Right cardiac atrium (tissue), 5 donors: Measurements from ENCODE around the gene NEK4. TPM values are rescaled to one million over a fixed set of nuclear protein-coding genes. Genes with fewer than 3 reads are reported as not detected.
A peak's percentile ranks its signal among the peaks of the same experiment; 100 is the strongest.
"Not testable (repeated sequence)": the region's sequence is repeated elsewhere in the genome, so short reads cannot be mapped to it uniquely, and the experiment has no call there.

Source experiments
- ATAC-seq, 2 donors: fragments of 200-7000 bp; cut with Tn5 transposase; one replicate each; pipeline versions ENCODE4 v1.8.0 to v1.9.1; 2020; ENCODE audit warnings: moderate library complexity in 2 of 2, mild to moderate bottlenecking in 1 of 2
- DNase-seq, 3 donors: peaks; one replicate each; pipeline ENCODE4 v3.0.0-alpha.2; 2020
- H3K27ac ChIP-seq: one replicate; pipeline ENCODE4 v1.5.1; 2013; ENCODE audit warnings: mild to moderate bottlenecking, low read length, control low read depth, moderate library complexity
- H3K27me3 ChIP-seq: one replicate; pipeline ENCODE4 v1.6.1; 2013; ENCODE audit not compliant: control insufficient read depth, insufficient read depth
- H3K4me1 ChIP-seq: one replicate; pipeline ENCODE4 v1.6.1; 2013; ENCODE audit warnings: low read length; ENCODE audit not compliant: control insufficient read depth, insufficient read depth
- H3K4me3 ChIP-seq: one replicate; pipeline ENCODE4 v1.5.1; 2013; ENCODE audit warnings: low read length, control low read depth
- H3K9me3 ChIP-seq: one replicate; pipeline ENCODE4 v1.6.1; 2013; ENCODE audit warnings: low read length; ENCODE audit not compliant: control insufficient read depth
- WGBS: extraction: QIAGEN DNeasy Blood & Tissue Kit; methylation state at CpG from one replicate; pipeline ENCODE4 v1.1.7; 2013; 5-methylcytosine and 5-hydroxymethylcytosine counted together
- intact Hi-C, 4 donors: fragments of 100-400 bp; cut with DNase I; formaldehyde crosslinking; loops; one replicate each; pipeline versions ENCODE4 v1.11.0 to v1.14.0; 2022 to 2023
- polyA plus RNA-seq: library from polyadenylated mRNA; stranded (reverse); fragments of 200-250 nt; gene quantifications from one replicate; pipeline ENCODE4 v1.2.3, GENCODE V29; 2013
- total RNA-seq, 4 donors: library from RNA; stranded (reverse); fragmentation: NEBNext Ultra II Directional; extraction: Animal tissue kit (Norgen Biotek cat#: 25700); gene quantifications; one replicate each; pipeline ENCODE4 v1.2.1, GENCODE V29; 2021
- donor health status: healthy with polysubstance abuse.
- donor health status: DM: no; HTN: yes; CAD: no.
- donor health status: DM: no; HTN: no; CAD: no.
- donor health status: DM: no; HTN: yes; CAD: no; lungs with severe emphysema.
- donor health status: DM: yes; HTN: yes; CAD: no.

The NEK4 gene
- total and polyA plus RNA-seq, 5 donors, result 4.5 to 18.2 (median 17.1) TPM

DNA sequence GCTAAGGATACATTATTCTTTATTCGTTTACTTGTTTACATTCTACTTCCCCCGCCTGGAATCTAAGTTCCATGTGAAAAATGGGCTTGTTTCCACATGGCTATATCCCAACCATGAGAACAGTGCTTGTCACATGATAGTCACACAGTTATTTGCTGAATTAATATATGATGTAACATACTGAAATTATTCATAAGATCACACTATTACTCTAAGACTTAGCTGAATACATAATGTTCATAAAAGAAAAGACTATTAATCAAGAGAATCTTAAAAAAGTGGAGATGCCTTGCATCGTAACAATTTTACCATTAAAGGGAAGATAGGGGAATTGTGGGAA lies 91.6 kb downstream of the NEK4 start:
- H3K4me1 ChIP-seq, result peaks cover 2% of the 10 kb centered on the region
- H3K27ac ChIP-seq, result no peak overlapping the region
- ATAC-seq, result no peak

DNA sequence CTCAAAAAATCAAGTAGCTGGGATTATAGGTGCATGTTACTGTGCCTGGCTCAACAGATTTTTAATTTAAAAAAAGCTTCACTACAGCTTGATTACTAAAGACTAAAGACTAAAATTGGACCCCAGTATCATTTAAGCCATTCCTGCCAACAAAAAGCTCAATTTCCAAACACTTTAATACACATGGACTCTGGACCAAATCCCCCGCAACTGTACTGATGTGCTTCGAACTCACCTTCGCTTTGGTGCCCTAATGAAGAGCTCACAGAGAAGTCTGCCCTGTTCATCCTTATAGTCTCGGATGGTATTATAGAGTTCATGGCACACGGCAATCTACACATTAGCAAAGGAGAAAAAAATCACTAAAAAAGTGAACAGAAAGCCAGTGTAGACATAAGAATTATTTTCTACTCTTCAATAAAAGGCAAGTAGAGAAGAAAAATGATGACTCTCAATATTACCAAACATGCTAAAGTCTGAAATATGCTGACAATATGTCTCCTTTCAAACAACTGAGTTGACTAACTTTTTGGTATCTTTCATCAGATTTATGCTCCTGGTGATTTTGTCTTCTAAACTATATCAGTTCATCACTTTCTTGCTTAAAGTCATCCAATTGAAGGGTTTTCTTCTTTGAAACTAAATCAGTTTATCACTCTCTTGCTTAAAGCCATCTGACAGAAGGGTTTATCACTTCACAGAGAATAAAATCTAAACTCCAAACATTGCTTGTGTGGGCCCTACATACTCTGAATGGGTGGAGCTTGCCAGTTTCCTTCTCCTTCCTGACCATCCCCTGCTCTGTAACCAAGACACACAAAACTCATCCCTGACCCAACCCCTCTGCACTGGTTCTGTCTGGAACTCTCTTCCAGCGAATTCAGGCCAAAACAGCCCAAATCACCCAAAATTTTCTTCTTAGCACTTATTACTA lies 92.2 kb downstream of the NEK4 start:
- no peak overlapping the region for H3K27ac ChIP-seq
- H3K4me1 ChIP-seq, result peaks cover 2% of the 10 kb centered on the region
- H3K4me3 ChIP-seq, result no peak overlapping the region
- DNase-seq (no peak), ATAC-seq (no peak)
- intact Hi-C loops, result loop anchor here in 1 of 4 donors (10.0 kb wide), 1 partner anchor 254 kb away; no protein-coding TSS in a partner anchor
- 96% methylated on average over 6 of the region's 6 CpGs for WGBS
- H3K9me3 ChIP-seq, result no peaks in the 10 kb centered on the region
- H3K27me3 ChIP-seq, result no peaks in the 10 kb centered on the region

More for the DNA sequence above, 91.6 kb downstream of the NEK4 start:
- H3K4me3 ChIP-seq, result no peak overlapping the region
- no peaks in the 10 kb centered on the region for H3K9me3 ChIP-seq
- 87% methylated on average over 3 of the region's 3 CpGs for WGBS
- DNase-seq, result no peak
- intact Hi-C loops, result loop anchor here in 1 of 4 donors (10.0 kb wide), 1 partner anchor 254 kb away; no protein-coding TSS in a partner anchor
- no peaks in the 10 kb centered on the region for H3K27me3 ChIP-seq

DNA sequence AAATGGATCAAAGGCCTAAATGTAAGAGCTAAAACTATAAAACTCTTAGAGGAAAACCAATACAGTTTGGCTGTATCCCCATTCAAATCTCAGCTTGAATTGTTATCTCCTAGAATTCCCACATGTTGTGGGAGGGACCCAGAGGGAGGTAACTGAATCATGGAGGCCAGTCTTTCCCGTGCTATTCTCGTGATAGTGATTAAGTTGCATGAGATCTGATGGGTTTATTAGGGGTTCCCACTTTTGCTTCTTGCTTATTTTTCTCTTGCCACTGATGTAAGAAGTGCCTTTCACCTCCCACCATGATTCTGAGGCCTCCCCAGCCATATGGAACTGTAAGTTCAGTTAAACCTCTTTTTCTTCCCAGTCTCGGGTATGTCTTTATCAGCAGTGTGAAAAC lies 94.5 kb downstream of the NEK4 start:
- H3K27me3 ChIP-seq, ATAC-seq, H3K4me1 ChIP-seq, H3K4me3 ChIP-seq, DNase-seq, H3K27ac ChIP-seq, H3K9me3 ChIP-seq: not testable (repeated sequence)
- WGBS, result 53% methylated on average over 3 of the region's 3 CpGs
- intact Hi-C loops, result loop anchor here in 1 of 4 donors (10.0 kb wide), 1 partner anchor 251 kb away; no protein-coding TSS in a partner anchor

DNA sequence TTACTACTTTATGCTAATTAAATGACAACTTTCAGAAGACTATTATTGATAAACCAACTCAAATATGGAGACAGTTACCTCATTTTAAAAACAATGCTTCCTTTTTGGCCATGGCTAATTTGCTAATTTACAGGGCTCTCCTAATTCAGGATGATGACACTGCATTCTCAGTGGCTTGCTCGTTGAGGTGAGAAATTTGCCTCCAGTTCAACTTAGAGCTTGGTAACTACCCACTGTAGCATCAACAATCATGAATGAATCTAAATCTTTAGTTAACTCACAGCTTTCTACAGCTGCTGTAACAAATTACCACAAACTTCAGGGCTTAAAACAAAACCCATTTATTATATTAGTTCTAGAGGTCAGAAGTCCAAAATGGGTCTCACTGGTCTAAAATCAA lies 99.1 kb downstream of the NEK4 start:
- Histone ChIP-seq H3K27ac (no peak overlapping the region), H3K4me3 (no peak overlapping the region), H3K27me3 (no peaks in the 10 kb centered on the region), H3K4me1 (peaks cover 6% of the 10 kb centered on the region), H3K9me3 (no peaks in the 10 kb centered on the region)
- whole genome bisulfite sequencing, result 49% methylated on average over 1 of the region's 1 CpG
- DNase-seq (no peak), ATAC-seq (no peak)
- intact Hi-C loops, result loop anchor here in 1 of 4 donors (10.0 kb wide), 1 partner anchor 247 kb away; no protein-coding TSS in a partner anchor

DNA sequence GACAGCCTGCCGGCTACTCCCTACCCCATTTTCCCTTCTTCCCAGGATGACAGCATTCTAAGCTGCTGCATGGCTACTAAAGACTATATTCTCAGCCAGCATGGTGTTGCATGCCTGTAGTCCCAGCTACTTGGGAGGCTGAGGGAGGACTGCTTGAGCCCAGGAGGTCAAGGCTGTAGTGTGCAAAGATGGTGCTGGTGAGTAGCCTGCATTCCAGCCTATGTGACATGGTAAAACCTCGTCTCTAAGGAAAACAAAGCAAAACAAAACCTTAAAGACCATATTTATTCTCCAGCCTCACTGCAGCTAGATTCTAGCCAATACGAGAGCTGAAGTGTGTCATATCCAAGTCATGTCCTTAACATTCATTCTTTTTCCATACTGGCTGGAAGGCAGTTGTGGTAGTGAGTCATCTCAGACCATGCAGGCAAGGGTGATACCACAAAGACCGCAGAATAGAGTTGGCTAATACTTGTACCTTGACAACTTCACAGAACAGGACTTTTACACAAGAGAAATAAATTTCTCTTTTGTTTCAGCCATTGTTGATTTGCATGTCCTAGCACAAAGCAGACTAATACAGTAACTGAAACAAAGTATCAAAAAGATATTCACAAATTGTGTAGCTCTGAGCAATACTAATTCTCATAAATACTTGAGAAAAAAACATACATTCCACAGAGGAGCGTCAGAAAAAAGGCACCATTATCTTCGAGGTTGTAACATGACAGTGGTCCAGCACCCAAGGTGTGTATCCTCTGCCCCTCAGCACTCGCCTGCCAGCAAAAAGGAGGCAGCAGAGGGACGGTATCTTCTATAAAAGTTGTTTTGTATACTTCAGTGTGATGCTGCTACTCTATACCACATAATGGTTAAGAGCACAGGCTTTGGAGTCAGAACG lies 99.9 kb downstream of the NEK4 start:
- peak; percentile 84 to 95 for ATAC-seq
- H3K4me1 ChIP-seq, result peaks cover 6% of the 10 kb centered on the region
- no peak overlapping the region for H3K4me3 ChIP-seq
- WGBS, result 70% methylated on average over 9 of the region's 9 CpGs
- H3K27me3 ChIP-seq, result no peaks in the 10 kb centered on the region
- H3K9me3 ChIP-seq, result no peaks in the 10 kb centered on the region
- no peak for DNase-seq
- intact Hi-C loops, result loop anchor here in 1 of 4 donors (10.0 kb wide), 1 partner anchor 246 kb away; no protein-coding TSS in a partner anchor
- peak overlapping the region; percentile 83 for H3K27ac ChIP-seq

DNA sequence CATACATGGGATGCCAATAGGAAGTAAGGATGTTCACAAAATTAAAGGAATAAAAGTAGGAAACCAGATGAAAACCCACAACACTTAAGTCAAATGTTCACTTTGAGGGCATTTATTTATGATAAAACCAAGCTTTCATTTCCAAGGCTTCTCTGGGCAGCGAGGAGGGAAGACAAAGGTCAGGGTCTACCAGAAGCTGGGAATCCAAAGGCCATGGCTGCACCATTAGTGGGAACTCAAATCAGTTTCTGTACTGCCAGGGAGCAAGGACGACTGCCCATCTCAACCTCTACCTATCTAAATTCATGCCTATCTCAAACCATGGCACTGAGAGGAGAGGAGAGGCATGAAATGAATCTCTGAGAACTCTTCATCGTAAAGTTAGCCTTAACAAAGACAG lies 107.6 kb downstream of the NEK4 start:
- H3K4me1 ChIP-seq, result no peaks in the 10 kb centered on the region
- no peak for DNase-seq
- intact Hi-C loops, result no loop called here
- H3K9me3 ChIP-seq, result no peaks in the 10 kb centered on the region
- ATAC-seq, result no peak
- no peak overlapping the region for H3K27ac ChIP-seq
- no peak overlapping the region for H3K4me3 ChIP-seq
- WGBS, result 91% methylated on average over 3 of the region's 3 CpGs
- no peaks in the 10 kb centered on the region for H3K27me3 ChIP-seq

DNA sequence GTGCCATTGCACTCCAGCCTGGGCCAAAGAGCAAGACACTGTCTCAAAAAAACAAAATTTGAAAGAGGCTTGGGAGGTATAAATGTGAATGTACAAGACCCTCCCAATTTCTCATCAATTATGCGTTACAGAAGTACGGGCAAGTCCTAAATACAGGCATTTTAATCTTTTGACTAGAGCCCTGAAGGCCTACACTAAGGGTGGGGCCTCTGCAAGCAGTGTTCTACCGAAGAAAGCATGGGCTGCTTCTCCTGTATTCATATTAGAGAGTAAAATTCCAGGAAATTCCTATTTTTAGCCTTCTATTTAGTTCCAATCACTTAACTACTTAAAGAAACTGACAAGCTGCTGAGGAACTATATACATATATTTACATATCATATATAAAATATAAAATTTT lies 110.7 kb downstream of the NEK4 start:
- ATAC-seq, result no peak

More for the DNA sequence above, 110.7 kb downstream of the NEK4 start:
- DNase-seq, result no peak
- Histone ChIP-seq H3K27ac (no peak overlapping the region), H3K4me3 (no peak overlapping the region), H3K27me3 (no peaks in the 10 kb centered on the region), H3K9me3 (no peaks in the 10 kb centered on the region), H3K4me1 (no peaks in the 10 kb centered on the region)
- 58% methylated on average over 3 of the region's 3 CpGs for WGBS
- intact Hi-C loops, result no loop called here

Other genes starting within 250 kb of the NEK4 start
- gene NT5DC2, start 237.1 kb downstream of the NEK4 start, total RNA-seq, result 100 to 1,000 TPM; 123 to 223 (median 154) TPM
- 322 TPM for gene NT5DC2, start 237.1 kb downstream of the NEK4 start, polyA plus RNA-seq
- 10 to 100 TPM; 52.4 to 64.2 (median 62.4) TPM for gene UQCC5, start 234.3 kb downstream of the NEK4 start, total RNA-seq
- gene UQCC5, start 234.3 kb downstream of the NEK4 start, polyA plus RNA-seq, result 97.3 TPM
- 10 to 100 TPM; 51.4 to 56.8 (median 55.6) TPM for gene PBRM1, start 85.0 kb downstream of the NEK4 start, total RNA-seq
- gene PBRM1, start 85.0 kb downstream of the NEK4 start, polyA plus RNA-seq, result 10.0 TPM
- gene GNL3, start 84.9 kb downstream of the NEK4 start, total RNA-seq, result 10 to 100 TPM; 25.2 to 43.9 (median 29.1) TPM
- gene GNL3, start 84.9 kb downstream of the NEK4 start, polyA plus RNA-seq, result 27.7 TPM
- 10 to 100 TPM; 35.6 to 41.8 (median 41.0) TPM for gene GLT8D1, start 65.1 kb downstream of the NEK4 start, total RNA-seq
- 32.9 TPM for gene GLT8D1, start 65.1 kb downstream of the NEK4 start, polyA plus RNA-seq
- gene SPCS1, start 64.8 kb downstream of the NEK4 start, total RNA-seq, result 10 to 100 TPM; 78.9 to 81.8 (median 79.9) TPM
- 132 TPM for gene SPCS1, start 64.8 kb downstream of the NEK4 start, polyA plus RNA-seq
- gene ITIH1, start 6.7 kb upstream of the NEK4 start, total RNA-seq, result not detected
- 0.18 TPM for gene ITIH1, start 6.7 kb upstream of the NEK4 start, polyA plus RNA-seq
- gene ITIH3, start 23.9 kb upstream of the NEK4 start, total RNA-seq, result 1 to 10 TPM in 1 of 4 donors, under 1 TPM in 3; 0.21 to 1.8 (median 0.53) TPM
- 0.43 TPM for gene ITIH3, start 23.9 kb upstream of the NEK4 start, polyA plus RNA-seq
- gene ITIH4, start 59.7 kb upstream of the NEK4 start, total RNA-seq, result 1 to 10 TPM; 3.4 to 5.7 (median 5.0) TPM
- gene ITIH4, start 59.7 kb upstream of the NEK4 start, polyA plus RNA-seq, result 5.0 TPM
- gene MUSTN1, start 64.1 kb upstream of the NEK4 start, total RNA-seq, result 10 to 100 TPM; 12.7 to 48.6 (median 41.4) TPM
- 152 TPM for gene MUSTN1, start 64.1 kb upstream of the NEK4 start, polyA plus RNA-seq
- gene STIMATE, start 126.6 kb upstream of the NEK4 start, total RNA-seq, result 1 to 10 TPM; 6.6 to 9.3 (median 8.0) TPM
- gene STIMATE, start 126.6 kb upstream of the NEK4 start, polyA plus RNA-seq, result 4.3 TPM